GM23248 (cell line): ENCODE results near the gene PROK1.

ENCODE experiments used
- EZH2 ChIP-seq: fragments of 200-600 bp; sonication (generic); IDR thresholded peaks from 2 replicates; pipeline ENCODE4 v1.6.1; 2018; ENCODE audit warnings: antibody characterized with exemption, mild to moderate bottlenecking; ENCODE audit not compliant: insufficient read depth, poor library complexity, severe bottlenecking
- EZH2phosphoT487 ChIP-seq: fragments of 200-600 bp; sonication (generic); IDR thresholded peaks from 2 replicates; pipeline ENCODE4 v1.6.1; 2018; ENCODE audit warnings: antibody characterized with exemption, moderate library complexity, mild to moderate bottlenecking, low read depth; ENCODE audit not compliant: insufficient read depth

- no peak for TF ChIP-seq EZH2
- no peak for TF ChIP-seq EZH2phosphoT487
These were observed 51.6 kb downstream of the PROK1 start for GRCh38 chr1:110502402-110503151.
